ENCODE data around the gene KRTAP19-7.

Gene KRTAP19-7

GRCh38 chr21:30561264-30561895 lies at the start of gene KRTAP19-7:
TSS of gene KRTAP19-7 (minus strand) at chr21:30561314. CDS start at chr21:30561289, 25 bp downstream.
- DNase-seq: no peak

DNA sequence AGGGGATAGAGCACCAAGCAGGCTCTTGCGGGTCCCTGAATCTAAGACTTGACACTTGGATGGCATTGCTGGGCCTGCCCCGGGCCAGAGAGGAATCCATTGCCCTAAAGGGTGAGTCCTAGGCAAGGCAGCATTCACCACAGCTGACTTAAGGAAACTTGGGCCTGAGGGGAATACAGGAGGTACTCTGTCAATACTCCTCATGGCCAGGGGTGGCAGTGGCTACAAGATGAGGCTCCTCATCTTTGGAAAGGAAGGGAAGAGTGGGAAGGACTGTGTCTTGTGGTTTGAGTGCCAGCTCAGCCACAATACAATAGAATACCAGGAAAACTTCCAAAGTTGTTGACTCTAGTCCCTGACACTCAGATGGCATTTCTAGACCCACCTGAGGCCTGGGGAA lies 44.9 kb upstream of the KRTAP19-7 start:
- DNase-seq: no peak

DNA sequence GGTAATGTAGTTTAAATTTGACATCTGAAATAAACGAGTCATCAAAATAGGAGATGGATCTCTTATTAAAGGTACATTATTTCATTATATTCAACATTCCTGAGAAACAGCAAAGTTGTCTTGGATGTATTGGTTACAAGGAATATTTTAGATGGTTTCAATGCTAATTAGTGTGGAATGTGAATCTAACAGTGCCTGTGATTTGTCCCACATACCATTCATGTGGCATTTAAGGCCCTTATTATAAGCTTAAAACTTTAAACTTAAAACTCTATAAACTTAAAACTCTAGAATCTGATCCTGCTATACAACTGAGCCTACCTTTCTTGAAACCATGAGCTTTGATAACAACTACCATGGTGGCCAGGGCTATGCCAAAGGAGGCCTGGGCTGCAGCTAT lies 39.7 kb upstream of the KRTAP19-7 start, which contains the start of gene KRTAP22-1:
Gene KRTAP22-1, plus strand, starts transcription at position 301 of the 400 bp plus-strand sequence.
- DNase-seq: no peak

GRCh38 chr21:30598802-30599201 lies 37.7 kb upstream of the KRTAP19-7 start, which contains the start of gene KRTAP6-2:
TSS of gene KRTAP6-2 (minus strand) at chr21:30598902. CDS start at chr21:30598874, 28 bp downstream.
- DNase-seq: no peak

GRCh38 chr21:30592140-30592539 lies 31.0 kb upstream of the KRTAP19-7 start, which contains the start of gene KRTAP6-3:
TSS of gene KRTAP6-3 (plus strand) at chr21:30592440. CDS start at chr21:30592446, 6 bp downstream.
- no peak for DNase-seq

DNA sequence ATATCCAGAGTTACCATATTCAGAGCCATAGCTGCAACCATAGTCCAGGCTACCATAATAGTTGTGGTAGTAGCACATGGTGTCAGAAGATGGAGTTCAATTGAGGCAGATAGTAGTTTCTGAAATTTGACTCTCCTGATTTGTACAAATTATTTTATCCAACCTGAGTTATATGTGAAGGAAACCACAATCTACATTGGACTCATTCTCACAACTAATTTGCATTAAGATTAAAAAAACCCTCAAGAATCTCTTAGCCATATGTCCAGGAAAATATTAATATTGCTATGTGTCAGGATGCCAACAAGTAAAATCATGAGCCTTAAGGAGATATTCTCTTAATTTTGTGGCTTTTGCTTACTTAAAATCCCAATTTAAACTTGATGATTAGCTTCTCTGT lies 29.2 kb upstream of the KRTAP19-7 start, which contains the start of gene KRTAP22-2:
Gene KRTAP22-2, minus strand, starts transcription at position 101 of the 400 bp plus-strand sequence.
- no peak for DNase-seq

DNA sequence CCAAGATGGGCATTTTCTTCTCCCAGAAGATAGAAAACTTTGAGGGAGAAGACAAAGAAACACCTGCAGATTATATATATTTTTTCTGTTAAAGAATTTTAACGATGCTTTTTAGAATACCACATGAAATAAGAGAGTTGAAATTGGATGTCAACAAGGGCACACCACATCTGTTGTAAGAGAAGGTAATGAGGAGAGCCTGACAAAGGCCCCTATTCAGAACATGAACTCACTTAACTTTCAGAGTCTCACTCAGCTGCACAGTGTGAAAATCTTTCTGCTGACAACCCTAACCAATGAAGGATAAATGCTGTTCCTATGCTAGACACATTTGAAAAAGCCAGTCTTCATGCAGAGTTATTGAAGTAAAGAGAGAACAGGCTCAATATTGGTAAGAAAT lies 21.8 kb upstream of the KRTAP19-7 start:
- DNase-seq: no peak

DNA sequence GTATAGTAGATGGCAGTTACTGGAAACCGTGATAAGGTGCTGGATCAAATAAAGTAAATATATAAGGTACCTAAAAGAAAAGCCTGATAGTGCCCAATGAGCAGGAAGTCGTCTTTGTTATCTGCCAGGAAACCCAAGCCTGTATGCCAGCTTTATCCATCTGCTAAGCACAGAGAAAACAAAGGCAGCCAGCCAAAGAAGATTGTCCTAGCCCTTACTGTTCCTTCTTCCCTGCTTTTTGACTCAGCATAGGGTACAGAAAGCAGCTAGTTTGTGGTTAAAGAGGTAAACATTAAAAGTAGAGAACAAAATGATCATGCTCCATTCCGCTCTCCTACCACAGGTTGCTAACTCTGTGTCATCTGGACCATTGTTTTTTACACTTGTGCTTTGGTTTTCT lies 19.0 kb upstream of the KRTAP19-7 start:
- DNase-seq: no peak

DNA sequence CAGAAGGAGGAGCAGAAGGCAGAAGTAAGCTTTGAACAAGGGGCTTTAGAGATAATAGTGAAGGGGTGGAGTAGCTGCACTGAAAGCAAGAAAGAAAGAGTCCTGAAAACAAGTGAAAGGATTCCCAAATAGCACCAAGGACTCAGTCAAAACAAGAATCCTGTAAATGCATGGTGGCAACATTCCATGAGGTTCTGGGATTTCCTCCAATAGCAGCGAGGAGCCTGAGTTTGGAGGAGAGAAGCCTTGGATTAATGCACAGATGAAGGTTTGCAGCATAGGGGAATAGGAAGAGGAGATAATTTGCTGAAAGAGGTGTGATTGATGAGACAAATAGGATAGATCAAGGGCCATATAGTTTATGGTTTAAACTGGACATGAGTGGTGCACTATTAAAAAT lies 18.2 kb upstream of the KRTAP19-7 start:
- no peak for DNase-seq

DNA sequence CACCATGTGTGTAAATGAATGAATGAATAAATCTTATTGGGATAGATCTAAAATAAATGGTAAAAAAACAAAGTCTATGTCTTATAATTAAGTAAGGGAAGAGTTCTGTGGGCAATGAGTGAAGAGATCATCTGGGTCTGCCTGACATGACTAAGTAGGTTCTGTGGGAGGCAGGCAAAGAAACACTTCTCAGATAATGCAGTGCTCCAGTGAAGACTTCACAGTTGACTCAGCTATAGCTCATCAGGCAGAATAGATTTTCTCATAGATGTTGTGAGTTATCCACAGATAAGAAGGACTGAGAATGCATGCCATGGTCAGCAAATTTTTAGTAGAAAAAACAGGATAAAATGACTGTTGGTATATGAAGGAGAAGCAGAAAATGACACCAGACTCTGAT lies 16.7 kb upstream of the KRTAP19-7 start:
- DNase-seq: no peak

- no peak for DNase-seq
These were observed 6.5 kb upstream of the KRTAP19-7 start for GRCh38 chr21:30567617-30568016.

DNA sequence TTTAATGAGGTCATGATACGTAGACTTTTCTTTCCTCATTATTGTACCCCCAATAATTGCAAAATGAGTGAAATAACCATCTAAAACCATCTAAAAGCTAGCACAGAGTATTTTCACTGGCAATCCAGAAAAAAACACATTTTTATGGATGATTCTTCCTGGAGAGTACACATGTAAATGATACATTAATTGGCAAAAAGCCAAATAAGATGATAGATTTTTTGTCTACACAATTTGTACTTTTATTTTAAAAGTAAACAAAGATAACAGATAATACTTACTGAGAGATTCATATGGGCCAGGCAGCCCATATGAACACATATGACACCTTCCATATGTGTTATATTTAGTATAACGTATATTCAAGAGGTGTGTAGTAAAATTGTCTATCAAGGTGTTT lies 2.5 kb upstream of the KRTAP19-7 start:
- DNase-seq: no peak

DNA sequence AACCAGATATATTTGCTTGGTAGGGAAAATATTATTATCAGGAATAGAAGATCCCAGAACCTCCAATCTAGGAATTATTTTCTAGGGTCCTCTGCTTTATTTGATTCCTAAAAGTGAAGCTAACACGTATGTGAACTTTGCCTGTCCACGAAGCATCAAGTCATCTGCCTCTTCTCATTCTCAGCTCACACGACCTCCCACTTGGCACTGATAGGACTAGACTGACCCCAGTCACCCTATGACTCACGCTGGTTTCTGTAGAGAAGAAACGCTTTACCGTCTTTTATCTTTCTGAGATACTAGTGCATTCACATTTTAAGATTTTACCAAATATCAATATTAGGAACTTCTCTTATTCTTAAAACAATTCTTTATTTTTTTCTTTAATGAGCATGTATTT lies 2.0 kb upstream of the KRTAP19-7 start:
- no peak for DNase-seq

DNA sequence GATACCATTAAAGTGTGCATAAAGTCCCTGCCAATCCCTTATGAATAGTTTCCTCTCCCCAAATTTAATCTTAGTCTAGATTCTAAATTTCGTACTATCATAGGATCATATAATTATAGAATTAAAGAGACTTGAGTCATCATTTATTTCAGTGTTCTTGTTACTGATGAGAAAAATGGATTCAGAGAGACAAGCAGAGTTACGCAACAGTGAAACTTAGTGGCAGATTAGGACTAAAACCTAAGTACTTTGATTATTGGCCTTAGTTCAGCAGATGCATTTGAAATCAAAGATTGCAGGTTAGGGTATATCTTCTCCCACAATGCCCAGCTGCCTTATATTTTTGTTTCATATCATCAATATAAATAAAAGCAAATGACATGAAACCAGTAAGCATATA lies 843 bp upstream of the KRTAP19-7 start:
- DNase-seq: no peak

- DNase-seq: no peak
These were observed 6.0 kb downstream of the KRTAP19-7 start for GRCh38 chr21:30555095-30555494.

GRCh38 chr21:30552782-30553181 lies 8.3 kb downstream of the KRTAP19-7 start:
- DNase-seq: no peak

DNA sequence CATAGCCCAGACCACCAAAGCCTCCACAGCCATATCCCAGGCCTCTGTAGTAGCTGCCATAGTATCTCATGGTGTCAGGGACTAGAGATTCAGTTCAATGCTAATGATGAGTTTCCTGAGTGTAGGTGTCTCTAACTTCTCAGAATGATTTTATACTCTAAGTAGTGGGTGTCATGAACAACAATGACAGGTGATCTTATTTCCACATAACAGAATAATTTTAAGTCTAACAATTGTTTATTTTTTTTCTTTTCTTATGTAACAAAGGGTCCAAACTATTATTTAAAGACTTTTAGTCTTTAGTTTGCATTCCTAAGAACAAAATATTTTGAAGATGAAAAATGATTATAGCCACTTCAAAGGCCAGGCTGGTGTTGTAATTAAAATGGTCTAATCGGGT lies 19.4 kb downstream of the KRTAP19-7 start, which contains the start of gene KRTAP19-6:
Gene KRTAP19-6, minus strand, starts transcription at position 101 of the 400 bp plus-strand sequence. Its CDS starts 31 bp downstream, at position 70.
- no peak for DNase-seq

DNA sequence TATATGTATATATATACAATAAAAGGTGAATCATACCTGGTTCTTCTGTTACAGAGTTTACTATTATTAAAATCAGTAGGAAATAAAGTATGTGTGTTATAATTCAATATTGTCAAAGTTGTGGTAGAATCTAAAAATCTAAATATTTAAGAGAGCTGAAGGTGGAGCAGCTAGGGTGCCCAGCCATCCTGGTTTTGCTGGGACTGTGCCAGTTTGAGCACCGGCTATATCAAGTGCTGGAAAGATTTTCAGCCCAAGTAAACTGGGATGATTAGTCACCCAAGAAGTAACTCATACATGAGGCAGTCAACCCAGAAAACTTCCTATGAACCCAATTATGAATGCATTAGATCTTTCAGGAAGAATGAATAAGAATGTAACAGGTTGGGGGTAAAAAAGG lies 42.2 kb downstream of the KRTAP19-7 start:
- DNase-seq: no peak

DNA sequence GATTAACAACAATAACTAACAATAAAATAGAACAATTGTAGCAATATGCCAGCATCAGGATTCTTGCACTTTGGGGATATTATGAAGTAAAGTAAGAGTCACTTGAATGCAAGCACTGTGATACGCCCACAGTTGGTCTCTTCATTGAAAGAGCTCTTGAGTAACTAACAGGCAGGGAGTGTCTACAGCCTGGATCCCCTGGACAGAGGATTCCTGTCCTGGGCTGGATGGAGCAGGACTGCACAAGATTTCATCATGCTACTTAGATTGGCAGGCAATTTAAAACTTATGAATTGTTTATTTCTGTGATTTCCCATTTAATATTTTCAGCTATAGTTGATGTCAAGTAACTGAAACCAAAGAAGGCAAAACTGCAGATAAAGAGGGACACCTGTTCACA lies 45.4 kb downstream of the KRTAP19-7 start:
- DNase-seq: no peak
